ENCODE data around the gene SUN5. TPM values are rescaled to one million over a fixed set of nuclear protein-coding genes. Genes with fewer than 3 reads are reported as not detected.
"Not testable (repeated sequence)": the region's sequence is repeated elsewhere in the genome, so short reads cannot be mapped to it uniquely, and the experiment has no call there.

SUN5 gene
- total RNA-seq, 6 experiments from 2014 or later, result not detected

DNA sequence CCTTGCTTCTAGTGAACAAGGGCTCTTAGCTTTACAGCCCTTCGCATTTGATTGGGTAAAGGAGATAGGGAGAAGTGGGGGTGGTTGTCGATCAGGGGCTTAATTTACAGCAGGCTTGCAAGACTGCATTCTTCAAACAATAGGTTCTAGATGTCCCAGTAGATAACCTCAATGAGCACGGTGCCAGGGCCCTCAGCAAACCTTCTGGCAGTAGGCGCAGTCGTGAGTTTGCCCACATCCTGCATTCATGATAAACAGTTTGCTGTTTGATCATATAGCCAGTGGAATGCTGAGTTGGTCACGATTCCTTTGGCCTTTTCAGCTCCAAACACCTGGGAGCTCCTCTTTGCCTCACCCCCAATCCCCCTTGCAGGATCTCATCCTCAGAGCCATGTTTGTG lies 27.5 kb downstream of the SUN5 start:
- no peak overlapping the region for H3K4me3 Mint-ChIP-seq
- H3K27ac Mint-ChIP-seq, result no peak overlapping the region
- peaks cover 6% of the 10 kb centered on the region; the same call in 1 of the 2 replicates for H3K4me1 Mint-ChIP-seq (ENCODE audit: low read depth)
- TF ChIP-seq, protein P1, sequence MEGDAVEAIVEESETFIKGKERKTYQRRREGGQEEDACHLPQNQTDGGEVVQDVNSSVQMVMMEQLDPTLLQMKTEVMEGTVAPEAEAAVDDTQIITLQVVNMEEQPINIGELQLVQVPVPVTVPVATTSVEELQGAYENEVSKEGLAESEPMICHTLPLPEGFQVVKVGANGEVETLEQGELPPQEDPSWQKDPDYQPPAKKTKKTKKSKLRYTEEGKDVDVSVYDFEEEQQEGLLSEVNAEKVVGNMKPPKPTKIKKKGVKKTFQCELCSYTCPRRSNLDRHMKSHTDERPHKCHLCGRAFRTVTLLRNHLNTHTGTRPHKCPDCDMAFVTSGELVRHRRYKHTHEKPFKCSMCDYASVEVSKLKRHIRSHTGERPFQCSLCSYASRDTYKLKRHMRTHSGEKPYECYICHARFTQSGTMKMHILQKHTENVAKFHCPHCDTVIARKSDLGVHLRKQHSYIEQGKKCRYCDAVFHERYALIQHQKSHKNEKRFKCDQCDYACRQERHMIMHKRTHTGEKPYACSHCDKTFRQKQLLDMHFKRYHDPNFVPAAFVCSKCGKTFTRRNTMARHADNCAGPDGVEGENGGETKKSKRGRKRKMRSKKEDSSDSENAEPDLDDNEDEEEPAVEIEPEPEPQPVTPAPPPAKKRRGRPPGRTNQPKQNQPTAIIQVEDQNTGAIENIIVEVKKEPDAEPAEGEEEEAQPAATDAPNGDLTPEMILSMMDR (IDR thresholded peaks at IDR 0.05), result no peak
- DNase-seq, result no peak
- H3K27me3 Mint-ChIP-seq (ENCODE audit: insufficient read depth), result peaks cover 40% of the 10 kb centered on the region
- no peaks in the 10 kb centered on the region for H3K36me3 Mint-ChIP-seq (ENCODE audit: low read depth)
- peaks cover 5% of the 10 kb centered on the region; the same call in 1 of the 2 replicates for H3K9me3 Mint-ChIP-seq

GRCh38 chr20:32975698-32976674 lies 28.2 kb downstream of the SUN5 start:
- no peak overlapping the region for H3K27ac Mint-ChIP-seq
- peaks cover 37% of the 10 kb centered on the region for H3K27me3 Mint-ChIP-seq (ENCODE audit: insufficient read depth)
- TF ChIP-seq, protein P1 (IDR thresholded peaks at IDR 0.05), result no peak
- H3K4me1 Mint-ChIP-seq (ENCODE audit: low read depth), result peaks cover 6% of the 10 kb centered on the region; the same call in 1 of the 2 replicates
- no peaks in the 10 kb centered on the region for H3K36me3 Mint-ChIP-seq (ENCODE audit: low read depth)
- no peak overlapping the region for H3K4me3 Mint-ChIP-seq
- no peak for DNase-seq
- H3K9me3 Mint-ChIP-seq, result peaks cover 5% of the 10 kb centered on the region; the same call in 1 of the 2 replicates

- H3K27ac Mint-ChIP-seq; H3K9me3 Mint-ChIP-seq; H3K36me3 Mint-ChIP-seq (ENCODE audit: low read depth); H3K4me1 Mint-ChIP-seq (ENCODE audit: low read depth); H3K4me3 Mint-ChIP-seq; DNase-seq: not testable (repeated sequence)
- H3K27me3 Mint-ChIP-seq (ENCODE audit: insufficient read depth), result peaks cover 35% of the 10 kb centered on the region
These were observed 29.1 kb downstream of the SUN5 start for GRCh38 chr20:32975121-32975520.

DNA sequence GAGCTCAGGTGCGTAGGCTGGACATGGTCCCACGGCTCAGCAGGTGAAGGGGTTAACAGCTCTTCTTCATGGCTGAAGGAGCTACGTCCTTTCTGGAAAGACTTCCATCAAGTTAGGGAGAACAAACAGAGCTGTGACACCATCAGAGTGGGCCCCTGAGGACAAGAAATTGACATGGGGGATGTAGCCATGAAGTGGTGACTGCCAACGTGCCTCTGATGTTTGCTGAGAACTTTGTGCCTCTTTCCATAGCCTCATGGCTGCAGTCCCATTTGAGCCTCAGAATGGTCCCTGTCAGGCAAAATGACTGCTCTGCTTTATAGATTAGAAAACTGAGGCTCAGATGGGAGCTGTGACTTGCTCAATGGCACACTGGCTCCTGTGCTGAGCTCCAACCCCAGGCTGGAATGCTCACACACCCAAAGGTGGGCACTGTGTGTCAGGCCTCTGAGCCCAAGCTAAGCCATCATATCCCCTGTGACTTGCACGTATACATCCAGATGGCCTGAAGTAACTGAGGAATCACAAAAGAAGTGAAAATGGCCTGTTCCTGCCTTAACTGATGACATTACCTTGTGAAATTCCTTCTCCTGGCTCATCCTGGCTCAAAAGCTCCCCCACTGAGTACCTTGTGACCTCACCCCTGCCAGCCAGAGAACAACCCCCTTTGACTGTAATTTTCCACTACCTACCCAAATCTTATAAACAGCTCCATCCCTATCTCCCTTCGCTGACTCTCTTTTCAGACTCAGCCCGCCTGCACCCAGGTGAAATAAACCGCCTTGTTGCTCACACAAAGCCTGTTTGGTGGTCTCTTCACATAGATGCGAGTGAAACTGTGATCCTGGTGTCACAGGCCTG lies 29.8 kb downstream of the SUN5 start:
- H3K36me3 Mint-ChIP-seq (ENCODE audit: low read depth); H3K4me1 Mint-ChIP-seq (ENCODE audit: low read depth); H3K9me3 Mint-ChIP-seq; DNase-seq; H3K4me3 Mint-ChIP-seq; H3K27ac Mint-ChIP-seq: not testable (repeated sequence)
- peaks cover 34% of the 10 kb centered on the region for H3K27me3 Mint-ChIP-seq (ENCODE audit: insufficient read depth)

DNA sequence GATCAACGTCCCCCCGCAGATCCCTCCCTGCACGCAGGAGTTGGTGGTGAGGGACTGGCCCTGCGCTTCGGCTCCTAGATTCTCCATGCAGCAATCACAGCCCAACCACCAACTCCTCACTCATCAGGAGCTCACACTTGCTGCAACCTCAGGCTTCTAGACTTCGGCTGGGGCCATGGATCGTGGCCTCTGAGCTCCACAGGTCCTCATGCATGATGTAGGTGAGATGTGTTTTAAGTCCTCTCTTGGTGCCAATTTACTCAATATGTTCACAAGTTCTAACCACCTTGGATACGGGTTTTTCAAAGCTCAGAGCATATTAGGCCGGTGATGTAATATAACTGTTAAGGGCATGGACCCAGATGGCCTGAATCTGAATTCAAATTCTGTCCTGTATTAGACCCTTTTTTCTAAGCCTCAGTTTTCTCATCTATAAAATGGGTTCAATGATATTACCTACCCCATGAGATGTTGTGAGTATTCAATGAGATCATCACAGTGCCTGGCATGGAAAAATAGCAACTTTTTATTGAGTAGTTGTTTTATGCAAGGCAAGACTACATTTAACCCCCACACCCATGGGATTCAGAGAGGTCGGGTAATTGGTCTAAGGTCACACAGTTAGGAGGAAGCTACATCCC lies 31.0 kb downstream of the SUN5 start:
- no peak overlapping the region for H3K27ac Mint-ChIP-seq
- no peaks in the 10 kb centered on the region for H3K36me3 Mint-ChIP-seq (ENCODE audit: low read depth)
- TF ChIP-seq, protein P1 (IDR thresholded peaks at IDR 0.05), result no peak
- peaks cover 6% of the 10 kb centered on the region; the same call in 1 of the 2 replicates for H3K4me1 Mint-ChIP-seq (ENCODE audit: low read depth)
- H3K27me3 Mint-ChIP-seq (ENCODE audit: insufficient read depth), result peaks cover 38% of the 10 kb centered on the region
- DNase-seq, result no peak
- H3K4me3 Mint-ChIP-seq, result no peak overlapping the region
- peaks cover 5% of the 10 kb centered on the region; the same call in 1 of the 2 replicates for H3K9me3 Mint-ChIP-seq
